Stimulated activated CD8-positive, alpha-beta memory T cell treated with anti-CD3 and anti-CD28 coated beads, Interleukin-12 subunit alpha, Interleukin-12 subunit beta, amount 100 ng/mL, for 1 hour (primary cell): ENCODE measurements around the gene ZNF85.
A peak's percentile ranks its signal among the peaks of the same experiment; 100 is the strongest.
"Not testable (repeated sequence)": the region's sequence is repeated elsewhere in the genome, so short reads cannot be mapped to it uniquely, and the experiment has no call there.

ENCODE experiments used
- DNase-seq: peaks from one replicate; pipeline ENCODE4 v3.0.0-alpha.2; 2020; ENCODE audit warnings: low read depth

ZNF85 gene

DNA sequence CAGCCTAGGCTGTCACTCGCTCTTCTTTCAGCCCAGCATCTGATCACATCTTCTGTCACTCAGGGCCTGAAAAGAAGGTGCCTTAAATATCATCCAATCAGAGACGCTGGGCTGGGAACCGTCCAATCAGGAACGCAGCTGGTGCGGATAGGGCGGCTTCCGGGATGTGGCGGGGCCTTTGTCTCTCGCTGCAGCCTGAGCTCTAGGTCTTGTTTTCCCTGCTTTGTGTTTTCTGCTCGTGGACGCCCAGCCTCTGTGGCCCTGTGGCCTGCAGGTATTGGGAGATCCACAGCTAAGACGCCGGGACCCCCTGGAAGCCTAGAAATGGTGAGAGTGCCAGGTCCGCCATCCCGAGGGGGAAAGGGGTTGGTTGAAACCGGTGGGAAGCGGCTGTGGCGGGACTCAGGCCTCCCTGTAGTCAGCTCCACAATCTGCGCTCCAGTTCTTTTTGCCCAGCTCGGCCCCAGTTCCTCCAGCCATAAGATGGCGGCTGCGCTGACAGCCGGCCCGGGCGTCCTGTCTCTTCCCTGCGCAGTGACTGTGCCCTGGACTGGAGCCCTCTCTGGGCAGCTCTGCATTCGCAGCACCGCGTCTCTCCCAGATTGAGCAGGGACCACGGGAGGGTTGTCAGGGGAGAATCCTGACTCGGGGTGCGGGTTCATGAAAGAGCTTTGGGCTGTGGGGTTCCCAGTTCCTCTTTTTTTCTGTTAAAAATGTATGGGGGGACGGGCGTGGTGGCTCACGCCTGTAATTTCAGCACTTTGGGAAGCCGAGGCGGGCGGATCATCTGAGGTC, at the start of gene ZNF85:
ZNF85 (plus strand) TSS at position 175 of the 795 bp plus-strand sequence; CDS start at position 325, 150 bp downstream.
- peak; percentile 86 for DNase-seq

- DNase-seq = no peak
Measured at GRCh38 chr19:20879501-20879900, 43.5 kb upstream of the ZNF85 start.

DNA sequence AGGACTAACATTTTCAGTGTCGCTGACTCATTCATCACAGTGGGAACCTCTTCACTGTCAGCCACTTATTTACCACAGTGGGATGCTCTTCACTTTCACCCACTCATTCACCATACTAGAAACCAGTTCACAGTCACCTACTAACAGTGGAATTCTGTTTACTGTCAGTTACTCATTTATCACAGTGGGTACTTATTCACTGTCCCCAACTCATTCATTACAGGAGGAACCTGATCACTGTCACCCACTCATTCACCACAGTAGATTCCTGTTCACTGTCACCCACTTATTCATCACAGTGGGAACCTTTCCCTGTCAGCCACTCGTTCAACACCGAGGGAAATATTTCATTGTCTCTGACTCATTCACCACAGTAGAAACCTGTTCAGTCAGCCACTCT, 10.1 kb upstream of the ZNF85 start:
- no peak for DNase-seq

DNA sequence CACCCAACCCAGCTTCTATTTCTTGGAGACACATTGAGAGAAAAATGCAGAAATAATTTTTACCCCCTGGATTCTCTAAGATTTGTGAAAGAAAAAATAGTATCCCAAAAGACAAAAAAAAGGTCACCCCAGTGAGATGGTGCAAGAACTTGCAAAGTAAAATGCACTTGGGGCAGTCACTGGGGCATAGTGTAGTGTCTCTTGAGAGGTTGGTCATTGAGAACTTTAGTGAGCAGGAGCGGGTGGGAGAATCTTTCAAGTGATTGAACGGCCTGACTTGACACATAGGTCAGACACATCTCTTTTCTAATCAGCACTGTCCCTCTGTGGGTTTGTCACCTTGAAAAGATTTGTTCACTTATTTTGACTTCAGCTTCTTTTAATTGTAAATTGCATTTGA, 2.4 kb downstream of the ZNF85 start:
- no peak for DNase-seq

DNA sequence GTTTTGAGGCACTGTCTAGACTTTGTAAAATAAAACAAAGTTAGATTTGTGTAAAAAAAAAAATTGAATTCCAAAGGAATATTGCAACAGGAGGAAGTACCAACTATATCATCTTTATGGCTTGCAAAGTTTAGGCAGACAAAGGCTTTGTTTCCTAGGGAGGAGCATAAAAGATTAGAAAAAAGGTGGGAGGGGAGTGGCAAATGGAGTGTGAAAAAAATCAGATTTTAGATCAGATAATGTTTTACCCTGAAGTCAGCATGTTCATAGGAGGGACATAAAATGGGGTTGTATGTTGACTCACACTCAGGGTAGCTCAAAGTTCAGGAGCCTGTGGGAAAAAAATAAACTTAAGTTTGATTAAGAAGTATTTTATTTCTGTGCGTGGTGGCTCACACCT, 3.7 kb downstream of the ZNF85 start:
- DNase-seq = no peak

GRCh38 chr19:20928371-20928770, 5.3 kb downstream of the ZNF85 start:
- no peak for DNase-seq

GRCh38 chr19:20936322-20936947, 13.4 kb downstream of the ZNF85 start:
- not testable (repeated sequence) for DNase-seq

DNA sequence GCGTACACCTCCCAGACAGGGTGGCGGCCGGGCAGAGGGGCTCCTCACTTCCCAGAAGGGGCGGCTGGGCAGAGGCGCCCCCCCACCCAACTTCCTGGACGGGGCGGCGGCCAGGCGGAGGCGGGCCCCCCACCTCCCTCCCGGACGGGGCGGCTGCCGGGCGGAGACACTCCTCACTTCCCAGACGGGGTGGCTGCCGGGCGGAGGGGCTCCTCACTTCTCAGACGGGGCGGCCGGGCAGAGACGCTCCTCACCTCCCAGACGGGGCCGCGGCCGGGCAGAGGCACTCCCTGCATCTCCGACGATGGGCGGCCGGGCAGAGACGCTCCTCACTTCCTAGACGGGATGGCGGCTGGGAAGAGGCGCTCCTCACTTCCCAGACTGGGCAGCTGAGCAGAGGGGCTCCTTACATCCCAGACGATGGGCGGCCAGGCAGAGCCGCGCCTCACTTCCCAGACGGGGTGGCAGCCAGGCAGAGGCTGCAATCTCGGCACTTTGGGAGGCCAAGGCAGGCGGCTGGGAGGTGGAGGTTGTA, 29.6 kb downstream of the ZNF85 start:
- DNase-seq = not testable (repeated sequence)

GRCh38 chr19:20964798-20965197, 41.7 kb downstream of the ZNF85 start:
- DNase-seq = no peak

- DNase-seq = no peak
Measured at GRCh38 chr19:20968092-20968491, 45.0 kb downstream of the ZNF85 start.

DNA sequence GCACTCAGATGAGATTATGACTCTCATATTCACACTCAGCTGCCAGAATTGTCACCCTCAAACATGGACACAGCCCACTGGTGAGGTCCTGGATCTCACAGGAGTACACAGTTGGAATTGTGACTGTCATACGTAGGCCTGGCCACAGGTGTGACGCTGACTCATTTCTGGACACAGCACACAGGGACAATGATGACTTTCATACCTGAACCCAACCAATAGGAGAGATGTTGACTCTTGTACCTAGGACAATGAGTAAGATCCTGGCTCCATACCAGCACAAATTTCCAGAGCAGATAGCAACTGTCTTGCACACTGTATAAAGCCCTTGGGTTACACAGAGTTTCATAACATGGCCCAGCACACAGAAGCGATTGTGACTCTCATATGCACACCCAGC, 46.4 kb downstream of the ZNF85 start:
- no peak for DNase-seq

DNA sequence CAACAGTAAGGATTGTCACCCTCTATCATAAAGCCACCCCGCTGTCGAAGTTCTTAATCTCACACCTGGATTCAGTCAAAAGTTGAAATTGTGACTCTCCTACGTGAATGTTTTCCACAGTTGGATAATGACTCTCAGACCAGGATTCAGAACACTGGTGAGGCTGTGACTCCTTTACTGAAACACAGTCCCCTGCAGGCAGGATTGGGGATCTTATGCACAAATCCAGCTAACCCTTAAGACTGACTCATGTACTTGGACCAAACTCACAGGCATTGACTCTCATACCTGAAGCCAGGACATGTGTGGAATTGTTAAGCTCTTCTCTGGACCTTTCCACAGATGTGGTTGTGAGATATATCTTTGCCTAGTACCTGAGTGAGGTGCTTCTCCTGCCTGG, 46.8 kb downstream of the ZNF85 start:
- no peak for DNase-seq

- not testable (repeated sequence) for DNase-seq
Measured at GRCh38 chr19:20992788-20993187, 69.7 kb downstream of the ZNF85 start.

GRCh38 chr19:20999731-21000352, 76.8 kb downstream of the ZNF85 start:
- DNase-seq = peak; percentile 74
